ENCODE data around the gene SINHCAF. TPM values are rescaled to one million over a fixed set of nuclear protein-coding genes. Genes with fewer than 3 reads are reported as not detected.

SINHCAF gene
- polyA plus RNA-seq, 6 donors from 2014 or later = 65.6 to 89.8 (median 83.6) TPM

DNA sequence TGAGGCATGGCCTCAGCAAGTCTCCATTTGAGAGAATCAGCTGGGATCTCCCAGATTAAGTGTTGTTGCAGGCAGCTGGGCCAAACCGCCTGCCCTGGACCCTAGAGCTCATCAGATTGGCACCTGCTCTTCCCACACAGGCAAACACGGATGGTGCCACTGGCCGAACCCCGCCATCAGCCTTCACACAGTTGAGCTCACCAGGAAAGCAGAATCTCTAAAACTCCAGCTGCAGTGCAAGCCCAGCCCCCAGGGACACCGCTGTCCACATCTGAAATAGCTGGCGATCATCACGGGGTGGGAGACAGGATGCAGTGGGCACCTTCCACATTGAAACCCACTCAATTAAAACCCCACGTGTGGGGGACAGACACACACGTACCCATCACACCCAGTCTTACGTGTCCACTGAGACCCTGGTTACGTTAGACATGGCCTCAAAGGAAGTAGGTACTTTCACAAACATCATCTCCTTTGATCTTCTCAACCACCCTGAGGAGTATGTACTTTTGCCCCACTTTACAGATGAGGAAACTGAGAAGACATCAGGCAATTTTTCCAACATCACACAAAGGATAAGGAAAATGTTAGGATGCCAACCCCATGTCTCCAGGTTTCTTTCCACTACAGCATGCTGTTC is 88.8 kb downstream of the SINHCAF start:
- H3K27ac Mint-ChIP-seq = no peak overlapping the region
- peak; percentile 20 for DNase-seq
- peak; percentile 39 to 55 for ATAC-seq (ENCODE audit: low read depth in 2 of 2)
- no peaks in the 10 kb centered on the region for H3K36me3 Mint-ChIP-seq
- H3K27me3 Mint-ChIP-seq = peaks cover 21 to 43% (median 42%) of the 10 kb centered on the region in 3 donors
- peaks cover 3 to 11% (median 5%) of the 10 kb centered on the region in 3 donors for H3K4me1 Mint-ChIP-seq
- no peak overlapping the region for H3K4me3 Mint-ChIP-seq
- peaks cover 0 to 2% (median 0%) of the 10 kb centered on the region in 7 donors for H3K9me3 Mint-ChIP-seq

DNA sequence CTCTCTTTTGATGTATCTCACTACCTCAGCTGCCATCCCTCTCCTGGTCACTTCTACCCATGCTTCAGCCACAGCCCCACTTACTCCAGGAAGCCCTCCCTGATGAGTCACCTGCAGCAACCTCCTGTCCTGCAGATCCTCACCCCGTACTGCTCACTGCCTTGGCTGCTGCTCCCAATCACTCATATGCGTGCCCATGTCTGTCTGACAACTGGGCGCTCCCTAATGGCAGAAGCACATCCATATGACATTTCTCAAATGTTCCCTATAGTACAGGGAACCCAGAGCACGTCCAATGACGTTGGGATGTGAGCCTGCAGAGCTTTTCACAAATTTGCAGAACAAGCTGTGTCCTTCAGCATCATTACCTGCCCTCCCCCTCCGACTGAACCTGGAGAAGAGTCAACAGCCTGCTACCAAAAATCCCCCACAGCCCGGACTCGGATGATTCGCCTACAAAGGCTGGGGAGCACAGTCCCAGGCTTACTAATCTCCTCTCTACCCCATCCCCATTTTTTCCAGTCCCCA is 90.0 kb downstream of the SINHCAF start:
- ATAC-seq (ENCODE audit: low read depth in 2 of 2) (no peak), DNase-seq (no peak)
- Mint-ChIP-seq H3K36me3 (peaks cover 0 to 8% of the 10 kb centered on the region in 2 donors), H3K27me3 (peaks cover 21 to 51% (median 50%) of the 10 kb centered on the region in 3 donors), H3K9me3 (peaks cover 2 to 11% (median 6%) of the 10 kb centered on the region in 7 donors), H3K27ac (peak overlapping the region in 1 of 6 donors; percentile 22), H3K4me1 (peaks cover 3 to 11% (median 5%) of the 10 kb centered on the region in 3 donors), H3K4me3 (no peak overlapping the region)

DNA sequence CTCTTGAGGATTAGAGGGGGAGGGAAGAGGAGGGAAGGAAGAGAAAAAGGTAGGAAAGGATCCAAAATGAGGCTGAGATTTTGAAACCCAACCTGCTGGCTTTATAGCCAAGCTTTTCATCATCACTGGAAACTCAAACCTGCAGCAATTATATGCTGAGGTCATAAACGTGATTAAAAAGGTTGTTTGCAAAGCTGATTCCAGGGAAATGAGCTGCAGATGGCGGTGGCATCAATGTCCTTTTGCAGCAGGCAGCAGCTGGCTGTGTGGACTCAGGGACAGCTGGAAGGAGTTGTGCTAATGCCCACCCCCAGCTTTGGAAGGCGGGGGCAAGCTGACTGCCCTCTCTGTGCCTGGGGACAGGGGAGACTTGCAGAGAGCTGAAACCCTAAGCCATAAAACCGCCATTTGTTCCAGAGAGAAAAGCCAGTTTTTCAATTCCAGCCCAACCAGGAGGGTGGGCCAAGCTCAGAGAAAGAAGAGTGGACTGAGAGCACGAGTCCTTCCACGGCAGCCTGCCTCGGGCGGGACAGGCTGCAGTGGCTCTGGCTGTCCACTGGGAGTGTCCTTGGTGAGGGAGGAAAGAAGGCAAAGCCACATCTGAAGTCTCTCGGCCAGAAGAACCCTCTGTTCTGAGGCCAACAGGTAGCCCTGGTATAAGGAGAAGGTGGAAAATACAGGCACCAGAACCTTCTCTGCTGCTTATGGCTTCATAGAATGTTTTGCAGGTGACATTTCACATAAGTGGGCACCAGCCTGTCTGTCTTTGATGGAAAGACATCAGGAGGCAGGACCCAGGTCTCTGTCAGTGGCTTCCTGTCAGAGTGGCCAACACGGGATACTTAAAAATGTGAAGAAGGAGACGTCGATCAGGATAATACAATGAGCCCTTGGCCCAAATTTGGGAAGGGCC is 90.7 kb downstream of the SINHCAF start:
- H3K4me1 Mint-ChIP-seq = peaks cover 3 to 11% (median 5%) of the 10 kb centered on the region in 3 donors
- H3K27me3 Mint-ChIP-seq = peaks cover 21 to 51% (median 50%) of the 10 kb centered on the region in 3 donors
- H3K4me3 Mint-ChIP-seq = no peak overlapping the region
- peaks cover 0 to 8% of the 10 kb centered on the region in 2 donors for H3K36me3 Mint-ChIP-seq
- peaks cover 3 to 12% (median 7%) of the 10 kb centered on the region in 7 donors for H3K9me3 Mint-ChIP-seq
- H3K27ac Mint-ChIP-seq = no peak overlapping the region
- DNase-seq = no peak
- no peak for ATAC-seq (ENCODE audit: low read depth in 2 of 2)

DNA sequence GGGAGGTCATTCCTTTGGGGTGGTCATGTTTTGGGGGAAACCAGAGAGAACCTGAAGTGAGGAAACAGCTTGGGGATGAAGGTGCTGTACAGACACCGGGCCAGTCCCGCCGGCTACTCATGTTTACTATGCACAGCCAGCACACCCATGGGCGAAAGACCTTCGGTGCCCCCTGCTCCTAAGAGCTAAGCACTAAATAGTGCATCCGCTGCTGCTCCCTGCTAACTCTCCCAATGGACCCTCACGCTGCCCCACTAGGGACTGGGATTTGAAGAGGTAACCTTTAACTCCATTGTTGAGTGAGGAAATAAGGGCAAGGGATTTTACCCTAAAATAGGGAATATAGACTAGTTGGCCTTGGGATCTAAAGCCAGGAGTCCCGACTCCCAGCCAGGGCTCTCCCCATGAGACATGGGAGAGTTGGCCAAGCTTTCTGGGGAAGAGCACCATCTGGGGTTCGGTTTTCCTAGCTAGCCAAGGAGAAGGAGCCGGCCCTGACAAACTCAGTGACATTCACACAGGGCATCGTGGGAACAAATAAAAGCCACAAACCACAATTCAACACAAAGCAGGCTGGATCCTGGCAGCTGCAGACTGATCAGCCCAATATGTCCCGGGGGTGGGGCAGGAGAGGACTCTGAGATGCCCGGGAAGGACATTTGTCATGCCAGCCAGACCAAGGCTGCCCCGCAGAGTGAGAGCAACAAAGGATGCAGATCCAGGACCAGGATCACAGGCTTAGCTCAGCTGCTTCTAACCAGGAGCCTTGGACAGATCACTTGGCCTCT is 91.7 kb downstream of the SINHCAF start:
- Mint-ChIP-seq H3K4me1 (peaks cover 3 to 11% (median 5%) of the 10 kb centered on the region in 3 donors), H3K27ac (peak overlapping the region in 1 of 6 donors; percentile 54), H3K4me3 (peak overlapping the region in 1 of 8 donors; percentile 47), H3K9me3 (peaks cover 3 to 12% (median 7%) of the 10 kb centered on the region in 7 donors), H3K36me3 (peaks cover 0 to 8% of the 10 kb centered on the region in 2 donors), H3K27me3 (peaks cover 21 to 51% (median 50%) of the 10 kb centered on the region in 3 donors)
- no peak for ATAC-seq (ENCODE audit: low read depth in 2 of 2)
- DNase-seq = no peak

DNA sequence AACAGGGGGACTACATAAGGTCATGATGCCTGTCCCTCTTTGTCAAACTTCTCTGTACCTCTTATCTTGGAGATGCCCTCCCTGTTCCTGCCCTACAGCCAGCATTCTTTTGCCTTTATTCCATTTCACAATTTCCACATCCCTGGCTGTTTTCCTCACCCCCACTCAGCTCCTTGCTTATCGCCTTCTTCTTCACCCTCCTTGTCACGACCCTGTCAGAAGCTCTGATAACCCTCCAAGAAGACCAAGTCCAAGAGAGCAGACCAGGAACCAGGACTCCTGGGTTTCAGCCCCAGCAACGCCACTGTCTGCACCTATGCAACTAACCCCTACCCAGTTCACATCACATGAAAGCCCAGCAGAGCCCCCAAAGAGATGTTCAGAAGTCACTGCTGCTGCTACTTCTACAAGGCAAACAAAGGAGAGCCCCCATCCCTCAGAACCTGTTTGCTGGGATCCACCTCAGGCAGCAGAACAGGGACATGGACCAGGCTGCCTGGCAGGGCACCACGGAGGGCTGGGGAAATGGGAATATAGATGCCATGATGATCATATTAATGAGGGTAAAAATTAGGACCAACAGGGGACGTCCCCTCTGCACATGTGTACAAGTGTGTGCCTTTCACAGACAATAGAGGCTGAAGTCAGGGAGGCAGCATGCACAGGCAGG is 92.8 kb downstream of the SINHCAF start:
- no peak for ATAC-seq (ENCODE audit: low read depth in 2 of 2)

DNA sequence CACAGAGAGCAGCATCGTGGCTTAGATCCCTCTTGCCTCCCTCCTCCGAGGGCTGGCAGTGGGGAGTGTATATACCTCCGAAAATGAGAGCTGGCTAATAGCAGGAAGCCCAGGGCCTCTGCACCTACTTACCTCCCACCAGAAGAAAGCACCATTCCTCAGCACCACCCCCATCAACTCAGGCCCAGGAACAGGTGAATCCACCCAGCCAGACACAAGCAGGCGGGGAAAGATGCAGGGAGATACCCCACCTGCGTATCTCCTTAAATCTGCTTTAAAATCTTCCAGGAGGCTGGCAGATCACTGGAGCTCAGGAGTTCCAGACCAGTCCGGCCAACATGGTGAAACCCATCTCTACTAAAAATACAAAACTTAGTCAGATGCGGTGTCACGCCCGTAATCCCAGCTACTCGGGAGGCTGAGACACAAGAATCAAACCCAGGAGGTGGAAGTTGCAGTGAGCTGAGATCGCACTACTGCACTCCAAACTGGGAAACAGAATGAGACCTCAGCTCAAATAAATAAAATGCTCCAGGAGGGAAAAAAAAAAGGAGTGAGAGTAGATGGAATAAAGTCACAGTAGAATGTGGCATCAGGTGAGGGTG is 93.5 kb downstream of the SINHCAF start:
- peaks cover 0 to 6% (median 2%) of the 10 kb centered on the region in 3 donors for H3K4me1 Mint-ChIP-seq
- H3K9me3 Mint-ChIP-seq = peaks cover 3 to 12% (median 7%) of the 10 kb centered on the region in 7 donors
- peaks cover 0 to 8% of the 10 kb centered on the region in 2 donors for H3K36me3 Mint-ChIP-seq
- DNase-seq (no peak), ATAC-seq (ENCODE audit: low read depth in 2 of 2) (no peak)
- H3K27me3 Mint-ChIP-seq = peaks cover 16 to 42% (median 41%) of the 10 kb centered on the region in 3 donors
- peak overlapping the region in 1 of 6 donors; percentile 16 for H3K27ac Mint-ChIP-seq
- H3K4me3 Mint-ChIP-seq = no peak overlapping the region

More for the DNA sequence above, 92.8 kb downstream of the SINHCAF start:
- Mint-ChIP-seq H3K36me3 (peaks cover 0 to 8% of the 10 kb centered on the region in 2 donors), H3K4me1 (peaks cover 0 to 8% (median 2%) of the 10 kb centered on the region in 3 donors), H3K27ac (peak overlapping the region in 1 of 6 donors; percentile 50), H3K27me3 (peaks cover 17 to 49% (median 48%) of the 10 kb centered on the region in 3 donors), H3K4me3 (no peak overlapping the region), H3K9me3 (peaks cover 3 to 12% (median 7%) of the 10 kb centered on the region in 7 donors)
- no peak for DNase-seq

DNA sequence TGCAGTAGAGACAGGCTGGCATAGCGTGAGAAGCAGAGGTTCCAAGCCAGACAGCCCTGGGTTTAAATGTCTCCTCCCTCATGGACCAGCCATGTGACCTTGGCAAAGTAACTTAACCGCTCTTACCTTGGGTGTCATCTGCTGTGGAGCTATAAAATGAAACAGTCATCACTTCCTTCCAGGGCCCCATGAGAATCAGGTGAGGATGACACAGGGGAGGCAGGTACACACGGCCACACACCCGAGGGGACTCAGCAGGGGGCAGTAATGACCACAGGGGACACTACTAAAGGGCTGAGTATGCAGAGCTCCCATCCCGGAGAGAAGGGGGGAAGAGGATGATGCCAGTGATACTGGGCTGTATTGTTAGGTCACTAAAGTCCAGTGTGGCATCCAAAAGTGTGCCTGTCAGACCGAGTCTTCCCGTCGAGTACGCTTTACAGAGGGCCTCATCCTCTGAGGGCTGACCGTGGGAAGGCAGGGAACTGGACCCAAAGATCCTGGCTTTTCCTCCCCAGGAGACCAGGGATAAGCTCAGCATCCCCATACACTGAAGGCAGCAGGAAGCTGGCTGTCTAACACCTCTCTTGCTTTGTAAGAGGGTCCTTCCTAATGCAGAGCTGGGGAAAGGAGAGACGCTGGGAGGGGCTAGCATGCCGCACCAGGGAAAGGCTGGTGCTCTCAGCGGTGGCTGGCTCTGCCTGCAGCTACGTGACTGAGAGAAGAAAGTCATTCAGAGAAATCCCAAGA is 94.2 kb downstream of the SINHCAF start:
- H3K36me3 Mint-ChIP-seq = peaks cover 0 to 8% of the 10 kb centered on the region in 2 donors
- H3K4me3 Mint-ChIP-seq = peak overlapping the region in 1 of 8 donors; percentile 9
- no peak for ATAC-seq (ENCODE audit: low read depth in 2 of 2)
- no peak overlapping the region for H3K27ac Mint-ChIP-seq
- H3K9me3 Mint-ChIP-seq = peaks cover 3 to 12% (median 7%) of the 10 kb centered on the region in 7 donors
- H3K4me1 Mint-ChIP-seq = no peaks in the 10 kb centered on the region
- H3K27me3 Mint-ChIP-seq = peaks cover 10 to 35% (median 34%) of the 10 kb centered on the region in 3 donors
- DNase-seq = no peak

All from naive B cell (primary cell).